AG10803 (cell line): Measurements from ENCODE around the gene B4GALNT3.

Source experiments
- DNase-seq: peaks from one replicate; pipeline ENCODE4 v3.0.0; 2010; ENCODE audit warnings: low read depth
- H3K4me3 ChIP-seq: 2 replicates; pipeline ENCODE4 v1.5.1; 2011; ENCODE audit warnings: mild to moderate bottlenecking, low read length, control low read depth
- TF ChIP-seq, protein P1 (sequence below): conservative IDR thresholded peaks from 2 replicates; pipeline ENCODE4 v1.5.1; 2011; ENCODE audit warnings: mild to moderate bottlenecking, low read length, control low read depth, inconsistent platforms

The B4GALNT3 gene

DNA sequence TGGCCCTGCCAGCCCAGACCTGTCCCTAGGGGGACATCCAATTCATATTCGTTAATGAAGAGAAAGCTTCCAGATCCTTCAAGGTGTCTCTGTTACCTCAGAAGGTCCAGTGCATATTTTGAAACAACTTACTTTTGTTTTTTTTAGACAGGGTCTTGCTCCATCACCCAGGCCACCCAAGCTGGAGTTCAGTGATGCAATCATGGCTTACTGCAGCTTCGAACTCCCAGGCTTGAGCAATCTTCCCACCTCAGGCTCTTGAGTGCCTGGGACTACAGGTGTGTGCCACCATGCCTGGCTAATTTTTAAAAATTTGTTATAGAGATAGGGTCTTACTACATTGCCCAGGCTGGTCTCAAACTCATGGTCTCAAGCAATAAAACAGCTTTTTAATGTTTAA, 48.4 kb downstream of the B4GALNT3 start:
- TF ChIP-seq, protein P1, sequence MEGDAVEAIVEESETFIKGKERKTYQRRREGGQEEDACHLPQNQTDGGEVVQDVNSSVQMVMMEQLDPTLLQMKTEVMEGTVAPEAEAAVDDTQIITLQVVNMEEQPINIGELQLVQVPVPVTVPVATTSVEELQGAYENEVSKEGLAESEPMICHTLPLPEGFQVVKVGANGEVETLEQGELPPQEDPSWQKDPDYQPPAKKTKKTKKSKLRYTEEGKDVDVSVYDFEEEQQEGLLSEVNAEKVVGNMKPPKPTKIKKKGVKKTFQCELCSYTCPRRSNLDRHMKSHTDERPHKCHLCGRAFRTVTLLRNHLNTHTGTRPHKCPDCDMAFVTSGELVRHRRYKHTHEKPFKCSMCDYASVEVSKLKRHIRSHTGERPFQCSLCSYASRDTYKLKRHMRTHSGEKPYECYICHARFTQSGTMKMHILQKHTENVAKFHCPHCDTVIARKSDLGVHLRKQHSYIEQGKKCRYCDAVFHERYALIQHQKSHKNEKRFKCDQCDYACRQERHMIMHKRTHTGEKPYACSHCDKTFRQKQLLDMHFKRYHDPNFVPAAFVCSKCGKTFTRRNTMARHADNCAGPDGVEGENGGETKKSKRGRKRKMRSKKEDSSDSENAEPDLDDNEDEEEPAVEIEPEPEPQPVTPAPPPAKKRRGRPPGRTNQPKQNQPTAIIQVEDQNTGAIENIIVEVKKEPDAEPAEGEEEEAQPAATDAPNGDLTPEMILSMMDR, result no peak
- no peak for DNase-seq
- no peak overlapping the region for H3K4me3 ChIP-seq

DNA sequence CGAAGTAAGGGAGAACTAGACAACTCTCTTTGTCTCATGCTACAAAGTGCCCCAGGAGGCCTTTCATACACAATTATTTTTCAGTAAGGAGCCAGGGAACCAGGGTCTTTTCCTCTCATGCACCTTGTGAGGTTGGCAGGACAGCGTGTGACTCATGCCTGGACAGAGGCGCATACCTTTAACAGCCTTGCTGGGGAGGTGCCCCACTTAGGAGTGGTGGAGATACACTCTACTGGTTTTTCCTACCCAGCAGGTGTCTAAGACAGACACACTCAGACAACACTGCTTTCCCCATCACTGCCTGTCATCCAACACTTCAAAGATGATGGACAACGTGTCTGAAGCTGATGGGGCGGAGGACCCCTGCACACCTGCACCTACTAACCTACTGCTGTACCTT, 49.1 kb downstream of the B4GALNT3 start:
- TF ChIP-seq, protein P1, result no peak
- no peak overlapping the region for H3K4me3 ChIP-seq
- no peak for DNase-seq

GRCh38 chr12:509500-509899, 49.8 kb downstream of the B4GALNT3 start:
- TF ChIP-seq, protein P1, result no peak
- no peak overlapping the region for H3K4me3 ChIP-seq
- peak; percentile 28 for DNase-seq

GRCh38 chr12:510071-510825, 50.5 kb downstream of the B4GALNT3 start:
- no peak for DNase-seq

GRCh38 chr12:512933-513332, 53.2 kb downstream of the B4GALNT3 start:
- no peak for DNase-seq
- H3K4me3 ChIP-seq, result no peak overlapping the region
- TF ChIP-seq, protein P1, result no peak

More at GRCh38 chr12:510071-510825, 50.5 kb downstream of the B4GALNT3 start:
- TF ChIP-seq, protein P1, result no peak
- H3K4me3 ChIP-seq, result no peak overlapping the region

- TF ChIP-seq, protein P1, result no peak
- no peak overlapping the region for H3K4me3 ChIP-seq
- no peak for DNase-seq
Measured at GRCh38 chr12:513446-513845, 53.7 kb downstream of the B4GALNT3 start.

GRCh38 chr12:517538-517937, 57.8 kb downstream of the B4GALNT3 start:
- no peak overlapping the region for H3K4me3 ChIP-seq
- TF ChIP-seq, protein P1, result no peak
- peak; percentile 42 for DNase-seq
